GM19023 (cell line): Measurements from ENCODE around the gene RAD51B.

Experiments
- ATAC-seq: cut with Tn5 transposase; IDR thresholded peaks from one replicate; pipeline ENCODE4 v1.9.1; 2021; ENCODE audit warnings: mild to moderate bottlenecking, moderate library complexity; ENCODE audit not compliant: unreplicated experiment

Gene RAD51B

GRCh38 chr14:68666899-68667298, 847.3 kb downstream of the RAD51B start:
- no peak for ATAC-seq

GRCh38 chr14:68667313-68667791, 847.8 kb downstream of the RAD51B start:
- no peak for ATAC-seq

- ATAC-seq: no peak
These were observed 848.4 kb downstream of the RAD51B start for GRCh38 chr14:68668028-68668427.

GRCh38 chr14:68668531-68668930, 849.0 kb downstream of the RAD51B start:
- no peak for ATAC-seq

GRCh38 chr14:68669111-68669511, 849.5 kb downstream of the RAD51B start:
- no peak for ATAC-seq

GRCh38 chr14:68669603-68670358, 850.2 kb downstream of the RAD51B start:
- ATAC-seq: no peak

GRCh38 chr14:68670359-68670715, 850.8 kb downstream of the RAD51B start:
- ATAC-seq: no peak

- ATAC-seq: no peak
These were observed 852.3 kb downstream of the RAD51B start for GRCh38 chr14:68671909-68672308.

- no peak for ATAC-seq
These were observed 853.2 kb downstream of the RAD51B start for GRCh38 chr14:68672609-68673285.

GRCh38 chr14:68673464-68673863, 853.9 kb downstream of the RAD51B start:
- no peak for ATAC-seq

- ATAC-seq: no peak
These were observed 855.1 kb downstream of the RAD51B start for GRCh38 chr14:68674538-68675232.

GRCh38 chr14:68675233-68675577, 855.6 kb downstream of the RAD51B start:
- no peak for ATAC-seq

- ATAC-seq: no peak
These were observed 856.9 kb downstream of the RAD51B start for GRCh38 chr14:68676511-68676943.

GRCh38 chr14:68677476-68677875, 857.9 kb downstream of the RAD51B start:
- ATAC-seq: no peak

- ATAC-seq: no peak
These were observed 858.3 kb downstream of the RAD51B start for GRCh38 chr14:68677901-68678300.

GRCh38 chr14:68678471-68678870, 858.9 kb downstream of the RAD51B start:
- no peak for ATAC-seq

GRCh38 chr14:68679301-68679700, 859.7 kb downstream of the RAD51B start:
- ATAC-seq: no peak

- no peak for ATAC-seq
These were observed 860.3 kb downstream of the RAD51B start for GRCh38 chr14:68679746-68680467.

- ATAC-seq: no peak
These were observed 861.0 kb downstream of the RAD51B start for GRCh38 chr14:68680541-68681051.

GRCh38 chr14:68681256-68682011, 861.9 kb downstream of the RAD51B start:
- no peak for ATAC-seq
